GM03348 (cell line): ENCODE results near the gene SDHB.

Source experiments
- DNase-seq: peaks from one replicate; pipeline ENCODE4 v3.0.0; 2012; ENCODE audit warnings: low spot score

Gene SDHB

DNA sequence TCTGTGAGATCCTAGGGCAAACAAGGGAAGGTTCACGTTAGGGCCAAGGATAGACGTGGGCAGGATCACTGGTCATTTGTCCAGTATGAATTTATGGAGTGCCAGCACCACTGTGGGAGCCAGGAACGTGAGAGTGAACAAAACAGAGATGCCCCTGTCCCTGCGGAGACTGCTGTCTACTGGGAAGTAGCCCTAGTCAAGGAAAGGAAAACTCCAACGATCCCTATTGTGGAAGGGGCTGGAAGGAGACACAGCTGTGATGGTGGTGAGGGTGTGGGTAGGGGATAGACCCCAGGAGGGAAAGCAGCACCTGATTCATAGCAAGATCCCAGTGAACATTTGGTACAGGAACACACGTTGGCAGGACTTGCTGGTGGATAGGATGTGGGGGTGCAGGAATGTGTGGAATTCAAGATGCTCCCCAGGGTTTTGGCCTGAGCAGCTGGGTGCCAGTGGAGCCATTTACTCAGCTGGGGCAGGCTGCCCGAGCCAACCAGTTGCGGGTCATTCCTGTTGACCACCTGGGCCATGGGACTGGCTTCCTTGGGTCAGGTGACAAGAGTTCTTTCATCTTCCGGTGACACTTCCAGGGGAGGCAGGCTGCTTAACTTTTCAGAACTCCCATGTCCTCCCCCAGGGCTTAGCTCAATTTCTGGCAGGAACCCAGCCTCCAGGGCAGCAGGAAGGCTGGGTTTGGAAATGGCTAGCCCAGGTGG, 40.9 kb downstream of the SDHB start:
- DNase-seq: peak; percentile 75

DNA sequence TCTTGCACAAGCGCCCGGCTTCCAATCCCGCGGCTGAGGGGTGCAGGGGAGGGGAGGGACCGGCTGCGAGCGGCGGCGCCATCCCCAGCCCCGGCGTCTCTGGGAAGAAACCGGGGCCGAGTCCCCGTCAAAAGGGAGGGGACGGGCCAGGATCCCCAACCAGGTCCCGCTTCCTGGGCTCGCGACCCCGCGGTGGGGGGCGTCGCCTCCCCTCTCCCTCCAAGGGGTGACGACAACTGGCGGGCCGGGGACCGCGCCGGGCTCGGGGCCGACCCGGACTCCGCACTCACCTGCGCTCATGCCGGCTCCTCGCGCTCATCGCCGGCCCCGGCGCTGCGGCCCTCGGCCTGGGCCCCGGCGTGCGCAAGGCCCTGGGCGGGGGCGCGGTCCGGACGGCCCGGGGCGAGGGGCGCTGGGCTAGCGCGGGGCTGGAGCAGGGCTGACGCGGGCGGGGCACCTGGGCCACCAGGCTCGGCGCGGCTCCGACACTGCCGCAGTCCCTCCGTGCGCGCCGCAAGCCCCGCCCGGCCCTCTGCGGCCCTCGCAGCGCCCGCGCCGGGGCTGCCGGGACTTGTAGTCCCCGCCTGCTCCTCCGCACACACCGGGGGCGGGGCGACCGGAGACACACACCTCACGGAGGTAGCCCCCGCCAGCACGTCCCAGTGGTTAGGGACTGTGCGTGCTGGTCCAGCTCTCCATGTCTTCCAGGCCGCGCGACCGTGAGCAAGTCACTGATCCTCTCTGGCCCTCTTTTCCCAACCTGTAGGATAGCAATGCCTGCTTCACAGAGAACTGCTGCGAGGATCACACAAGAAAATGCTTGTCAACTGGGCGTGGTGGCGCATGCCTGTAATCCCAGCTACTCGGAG, 42.2 kb downstream of the SDHB start, which contains the start of gene ATP13A2:
TSS of gene ATP13A2 (minus strand) at position 490 of the 869 bp plus-strand sequence. CDS start at position 300, 190 bp downstream.
- DNase-seq: peak; percentile 94

DNA sequence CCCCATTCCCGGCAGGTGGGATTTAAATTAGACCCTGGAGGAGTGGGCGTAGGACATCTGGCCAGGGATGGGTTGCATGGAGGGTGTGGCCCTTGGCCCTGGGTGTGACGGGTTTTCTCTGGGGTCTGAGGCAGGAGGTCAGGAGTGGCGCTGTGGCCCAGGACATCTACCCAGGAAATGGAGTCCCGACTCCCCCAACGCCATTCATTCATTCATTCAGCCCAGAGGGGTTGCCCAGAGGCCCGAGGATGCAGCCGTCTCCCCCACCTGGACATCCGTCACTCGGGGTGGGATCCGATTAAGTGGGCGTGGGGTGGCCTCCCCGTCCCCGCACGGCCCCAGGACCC, 42.8 kb downstream of the SDHB start:
- no peak for DNase-seq

DNA sequence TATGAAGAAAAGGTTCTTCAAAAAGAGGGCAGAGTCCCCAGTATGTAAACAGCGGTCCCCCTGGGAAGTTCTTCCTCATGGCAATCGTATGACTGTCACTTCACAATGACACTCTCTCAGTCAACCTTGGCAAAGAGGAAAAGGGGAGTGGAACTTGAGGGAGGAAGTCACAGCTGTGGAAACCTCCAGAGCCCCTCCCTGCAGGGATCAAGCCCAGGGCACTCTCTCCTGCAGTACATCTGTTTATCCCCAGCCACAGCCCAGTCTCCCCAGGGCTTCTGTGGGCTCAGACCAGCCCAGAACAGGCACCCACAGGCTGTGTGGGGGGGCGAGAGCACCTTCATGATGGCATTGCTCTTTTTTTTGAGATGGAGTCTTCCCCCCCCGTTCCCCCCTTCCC, 44.1 kb downstream of the SDHB start:
- peak; percentile 28 for DNase-seq

DNA sequence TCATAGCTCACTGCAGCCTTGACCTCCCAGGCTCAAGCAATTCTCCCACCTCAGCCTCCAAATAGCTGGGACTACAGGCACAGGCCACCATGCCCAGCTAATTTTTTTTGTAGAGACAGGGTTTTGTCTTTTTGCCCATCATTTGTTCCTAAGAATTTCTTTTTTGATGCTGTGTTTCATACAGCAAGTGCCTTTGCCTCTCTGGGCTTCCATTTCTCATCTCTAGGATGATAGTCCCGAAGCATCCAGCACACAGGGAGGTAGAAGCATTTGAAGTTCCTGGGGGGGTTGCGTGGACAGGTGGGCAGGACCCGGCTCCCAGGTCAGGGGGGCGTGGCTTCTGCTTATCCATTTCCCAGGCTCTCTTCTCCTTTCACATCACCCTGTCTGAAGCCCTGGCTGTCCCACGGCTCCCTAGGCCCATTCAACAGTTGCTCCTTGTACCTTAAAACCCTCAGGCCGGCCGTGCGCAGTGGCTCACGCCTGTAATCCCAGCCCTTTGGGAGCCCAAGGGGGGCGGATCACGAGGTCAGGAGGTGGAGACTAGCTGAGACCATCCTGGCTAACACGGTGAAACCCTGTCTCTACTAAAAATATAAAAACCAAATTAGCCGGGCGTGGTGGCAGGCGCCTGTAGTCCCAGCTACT, 45.5 kb downstream of the SDHB start:
- DNase-seq: no peak

DNA sequence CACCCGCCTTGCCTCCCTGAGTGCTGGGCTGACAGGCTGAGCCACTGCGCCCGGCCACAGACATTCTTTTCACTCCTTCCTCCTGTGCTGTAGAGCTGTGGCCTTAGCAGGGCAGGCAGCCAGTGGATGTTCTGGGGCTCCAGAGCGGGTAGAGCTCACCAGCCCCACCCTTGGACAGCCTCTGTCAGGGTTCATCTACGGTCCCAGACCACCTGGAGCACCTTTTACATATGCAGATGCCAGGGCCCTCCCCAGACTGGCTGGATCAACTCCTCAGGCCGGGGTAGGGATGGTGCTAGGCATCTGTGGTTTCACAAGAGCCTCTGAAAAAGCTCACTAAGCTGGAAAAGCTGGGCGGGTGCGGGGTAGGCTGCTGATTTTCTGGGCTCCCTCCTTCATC, 46.7 kb downstream of the SDHB start:
- DNase-seq: peak; percentile 14

DNA sequence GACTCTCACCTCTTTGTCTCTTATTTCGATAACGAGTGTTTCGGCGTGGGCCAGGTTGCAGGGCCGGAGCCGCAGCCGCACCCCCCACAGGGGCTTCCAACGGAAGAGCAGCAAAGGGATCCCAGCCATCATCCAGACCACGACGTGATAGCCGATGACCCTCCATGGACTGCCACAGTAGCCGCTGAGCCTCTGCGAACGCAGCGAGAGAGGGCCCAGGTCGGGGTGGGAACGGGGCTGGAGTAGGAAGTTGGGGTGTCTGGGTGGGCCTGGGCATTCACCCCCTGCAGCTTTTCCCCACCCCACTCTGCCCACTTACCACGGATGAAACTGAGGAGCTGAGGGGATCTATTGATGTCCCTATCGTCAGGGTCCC, 48.5 kb downstream of the SDHB start:
- DNase-seq: no peak

DNA sequence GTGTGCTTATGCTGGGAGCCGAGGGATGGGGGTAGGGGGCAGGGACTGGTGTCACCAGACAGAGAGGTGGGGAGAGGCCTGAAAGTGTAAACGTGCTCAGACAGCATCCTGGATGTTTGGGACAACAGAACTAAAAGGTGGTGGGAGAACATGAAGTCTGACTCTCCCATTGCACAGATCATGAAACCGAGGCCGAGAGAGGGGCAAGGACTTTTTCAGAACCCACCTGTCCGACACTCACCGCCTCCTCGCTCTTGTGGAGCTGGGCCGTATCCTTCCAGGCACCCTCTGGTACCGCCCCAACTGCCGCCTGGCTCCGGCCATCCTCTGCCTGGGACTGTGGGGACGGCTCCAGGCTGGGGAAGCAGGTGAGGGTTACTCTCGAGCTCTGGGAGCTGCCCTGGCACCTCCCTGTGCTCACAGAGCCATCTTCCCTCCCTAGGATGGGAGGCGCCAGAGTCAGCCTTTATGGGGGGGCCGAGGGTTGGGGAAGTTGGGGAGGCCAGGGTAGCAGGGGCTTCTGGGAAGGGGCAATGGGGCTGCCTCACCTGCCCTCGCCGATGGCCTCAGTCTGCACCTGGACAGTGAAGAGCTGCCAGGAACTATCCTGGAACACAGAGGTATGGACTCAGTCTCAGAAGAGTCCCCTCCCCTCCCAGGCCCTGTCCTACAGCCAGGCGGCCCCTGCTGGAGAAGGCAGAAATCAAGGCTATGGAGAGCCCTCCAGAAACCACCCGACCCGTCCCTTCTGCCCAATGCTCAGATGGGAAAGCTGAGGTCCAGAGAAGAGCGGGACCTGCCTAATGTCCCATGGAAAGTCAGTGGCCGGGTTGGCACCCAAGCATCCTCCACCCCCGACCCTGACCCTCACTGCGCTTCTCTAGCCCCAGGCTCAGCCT, 49.1 kb downstream of the SDHB start:
- DNase-seq: peak; percentile 21

DNA sequence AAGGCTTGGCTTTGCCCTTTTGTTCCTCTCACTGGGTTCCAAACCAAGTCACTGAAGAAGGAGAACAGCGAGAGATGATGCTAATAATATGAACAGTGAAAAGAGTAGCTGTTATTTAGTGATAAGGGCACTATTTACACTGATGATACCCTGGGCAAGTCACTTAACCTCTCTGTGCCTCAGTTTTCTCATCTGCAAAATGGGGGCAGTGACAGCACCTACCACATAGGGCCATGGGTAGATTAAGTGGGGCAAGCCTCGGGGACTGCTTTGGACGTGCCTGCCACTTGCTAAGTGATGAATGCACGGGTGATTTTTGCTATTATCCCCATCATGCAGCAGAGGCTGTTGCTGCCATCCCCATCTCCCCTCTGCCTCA, 51.3 kb downstream of the SDHB start:
- DNase-seq: no peak

DNA sequence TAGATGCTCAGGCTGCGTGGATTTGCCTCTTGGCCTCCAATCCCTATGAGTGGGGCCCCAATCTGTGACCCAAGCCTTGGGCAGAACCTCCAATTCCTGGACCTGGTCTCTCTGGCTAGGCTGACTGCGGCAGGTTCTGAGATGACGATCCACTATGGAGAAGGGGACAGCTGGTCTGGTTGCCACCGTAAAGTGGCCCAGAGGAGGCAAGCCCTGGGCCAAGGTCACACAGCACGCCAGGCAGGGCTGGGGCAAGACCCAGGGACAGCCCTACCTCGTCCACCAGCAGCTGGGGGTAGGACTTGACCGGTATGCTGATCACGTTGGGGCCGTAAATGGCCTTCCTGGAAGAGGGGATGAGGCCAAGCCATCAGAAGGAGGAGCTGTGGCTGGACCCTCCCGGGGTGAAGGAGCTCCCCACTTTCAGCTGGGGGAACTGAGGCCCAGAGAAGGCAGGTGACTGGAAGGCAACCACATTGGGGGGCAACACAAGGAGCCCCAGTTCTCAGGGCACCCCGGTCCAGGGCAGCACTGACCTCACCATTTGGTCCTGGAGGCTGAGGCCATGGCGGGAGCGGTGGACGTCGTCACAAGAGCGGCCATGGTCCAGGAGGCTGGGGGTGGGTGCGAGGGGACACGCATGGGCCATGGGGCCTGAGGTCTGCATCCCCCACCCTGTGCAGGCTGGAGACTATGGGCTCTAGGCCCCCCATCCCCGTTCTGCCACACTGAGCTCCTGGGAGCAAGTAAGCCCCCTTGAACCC, 51.9 kb downstream of the SDHB start:
- DNase-seq: no peak

DNA sequence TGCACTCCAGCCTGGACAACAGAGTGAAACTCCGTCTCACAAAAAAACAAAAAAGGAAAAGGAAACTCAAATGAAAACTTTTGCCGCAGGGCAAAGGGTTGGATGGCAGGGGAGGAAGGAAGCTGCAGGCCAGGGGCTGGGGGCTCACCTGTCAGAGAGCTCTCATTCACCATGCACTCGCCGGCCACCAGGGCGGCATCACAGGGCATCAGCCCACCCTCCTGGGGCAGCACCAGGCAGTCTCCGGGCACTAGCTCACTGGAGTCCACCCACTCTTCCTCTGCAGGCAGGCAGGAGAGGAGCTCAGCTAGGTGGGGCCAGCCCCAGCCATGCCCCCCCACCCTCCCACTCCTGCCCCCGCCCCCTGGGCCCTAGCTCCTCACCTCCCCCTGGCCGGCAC, 54.0 kb downstream of the SDHB start:
- no peak for DNase-seq

DNA sequence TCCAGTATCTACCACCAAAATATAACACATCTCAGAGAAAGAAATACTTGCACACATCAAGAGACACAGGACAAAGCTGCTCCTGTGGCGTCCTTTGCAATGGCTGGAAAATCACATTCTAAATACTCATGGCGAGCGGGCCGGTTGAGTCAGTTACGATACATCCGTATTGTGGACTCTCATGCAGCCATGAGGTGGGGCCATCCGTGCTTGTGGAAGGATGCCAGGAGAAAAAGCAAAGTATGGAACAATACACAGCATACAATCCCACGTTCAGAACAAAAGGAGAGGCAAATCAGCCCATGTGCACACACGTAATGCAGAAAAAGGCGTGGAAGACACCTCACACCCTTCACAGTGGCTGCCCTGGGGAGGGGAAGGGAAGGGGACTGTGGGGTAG, 55.2 kb downstream of the SDHB start:
- DNase-seq: no peak

DNA sequence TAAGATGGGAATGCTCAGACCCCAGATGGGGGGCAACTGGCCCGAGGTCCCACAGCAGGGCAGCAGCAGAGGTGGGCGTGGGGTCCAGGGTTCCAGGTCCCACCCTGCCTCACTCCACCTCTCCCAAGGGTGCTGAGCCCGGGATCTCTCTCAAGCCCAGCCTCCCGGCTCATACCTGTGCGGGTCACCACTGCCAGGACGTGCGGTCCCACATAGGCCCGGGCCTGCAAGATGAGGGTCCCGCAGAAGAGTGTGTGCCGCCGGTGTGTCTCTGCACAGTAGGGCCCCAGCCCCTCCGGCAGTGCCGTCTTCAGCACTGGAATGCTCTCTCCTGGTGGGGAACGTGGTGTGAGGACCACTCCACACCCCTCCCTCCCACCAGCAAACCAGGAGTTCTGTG, 57.0 kb downstream of the SDHB start:
- no peak for DNase-seq

DNA sequence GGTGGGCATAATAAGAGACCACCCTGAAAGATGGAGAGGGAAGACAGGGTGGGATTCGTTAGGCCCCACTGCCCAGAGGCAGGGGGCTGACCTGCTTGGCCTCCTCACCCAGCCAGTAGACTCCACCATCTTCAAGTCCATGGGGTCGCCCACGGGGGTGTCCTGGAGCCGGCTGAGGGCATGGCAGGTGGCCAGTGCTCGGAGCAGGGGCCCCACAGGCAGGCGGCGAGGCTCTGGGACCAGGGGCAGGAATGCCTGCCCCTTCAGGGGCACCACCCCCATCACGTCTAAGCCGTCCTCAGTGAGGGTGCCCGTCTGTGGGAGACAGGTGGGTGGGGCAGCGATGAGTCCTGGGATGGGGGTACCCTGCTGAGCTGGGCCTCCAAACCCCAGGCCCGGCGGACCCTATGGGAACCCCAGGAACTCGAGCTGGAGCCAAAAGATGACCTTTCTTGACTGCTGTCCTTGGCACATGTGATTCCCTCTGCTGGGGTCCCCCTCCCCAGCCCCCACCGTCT, 60.3 kb downstream of the SDHB start:
- no peak for DNase-seq

DNA sequence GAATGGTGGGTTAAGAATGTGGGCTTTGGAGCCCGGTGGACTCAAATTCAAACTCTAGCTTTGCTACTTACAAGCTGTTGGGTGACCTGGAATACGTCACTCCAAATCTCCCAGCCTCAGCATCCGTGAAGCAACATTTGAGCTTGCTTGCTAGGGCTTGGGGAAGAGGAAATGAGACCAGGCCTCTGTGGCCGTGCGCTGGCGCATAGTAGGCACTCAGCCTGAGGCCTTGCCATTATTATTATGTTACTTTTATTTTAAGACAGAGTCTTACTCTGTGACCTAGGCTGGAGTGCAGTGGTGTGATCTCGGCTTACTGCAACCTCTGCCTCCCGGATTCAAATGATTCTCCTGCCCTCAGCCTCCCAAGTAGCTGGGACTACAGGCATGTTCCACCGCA, 61.2 kb downstream of the SDHB start:
- no peak for DNase-seq

DNA sequence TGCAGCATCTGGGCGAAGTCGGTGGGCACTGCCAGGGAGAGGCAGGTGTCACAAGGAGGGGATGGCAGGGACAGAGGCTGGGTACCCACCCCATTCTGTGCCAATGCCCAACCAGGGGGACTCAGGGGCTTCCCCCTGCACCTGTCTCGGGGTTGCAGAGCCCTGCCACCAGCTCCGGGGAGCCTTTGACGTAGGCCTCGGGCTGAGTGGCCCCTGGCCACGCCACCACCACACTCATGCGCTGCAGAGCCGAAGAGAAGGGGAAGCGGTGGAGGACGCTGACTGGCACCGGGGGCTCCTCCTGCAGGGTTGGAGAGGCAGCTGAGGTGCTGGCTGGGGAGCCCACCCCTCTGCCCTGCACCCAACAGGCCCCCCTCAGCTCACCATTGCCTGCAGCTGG, 61.7 kb downstream of the SDHB start:
- DNase-seq: no peak

DNA sequence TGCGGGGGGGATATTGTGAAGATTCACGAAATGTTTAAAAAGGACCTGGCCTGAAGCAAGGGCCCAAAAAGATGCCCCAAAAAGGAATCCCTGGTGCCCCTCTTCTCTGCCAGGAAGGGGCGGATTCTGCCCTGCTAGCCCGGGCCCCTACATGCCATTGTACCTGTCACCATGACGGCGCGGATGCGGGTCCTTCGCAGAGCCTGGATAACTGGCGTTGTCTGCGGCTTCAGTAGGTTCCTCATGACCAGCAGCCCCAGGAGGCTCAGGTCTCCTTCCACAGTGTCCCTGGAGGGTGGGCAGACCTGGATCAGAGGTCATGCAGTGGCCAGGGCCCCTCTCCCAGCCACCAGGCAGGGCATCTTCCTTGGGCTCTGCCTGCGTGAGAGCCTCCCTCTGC, 62.3 kb downstream of the SDHB start:
- DNase-seq: no peak

DNA sequence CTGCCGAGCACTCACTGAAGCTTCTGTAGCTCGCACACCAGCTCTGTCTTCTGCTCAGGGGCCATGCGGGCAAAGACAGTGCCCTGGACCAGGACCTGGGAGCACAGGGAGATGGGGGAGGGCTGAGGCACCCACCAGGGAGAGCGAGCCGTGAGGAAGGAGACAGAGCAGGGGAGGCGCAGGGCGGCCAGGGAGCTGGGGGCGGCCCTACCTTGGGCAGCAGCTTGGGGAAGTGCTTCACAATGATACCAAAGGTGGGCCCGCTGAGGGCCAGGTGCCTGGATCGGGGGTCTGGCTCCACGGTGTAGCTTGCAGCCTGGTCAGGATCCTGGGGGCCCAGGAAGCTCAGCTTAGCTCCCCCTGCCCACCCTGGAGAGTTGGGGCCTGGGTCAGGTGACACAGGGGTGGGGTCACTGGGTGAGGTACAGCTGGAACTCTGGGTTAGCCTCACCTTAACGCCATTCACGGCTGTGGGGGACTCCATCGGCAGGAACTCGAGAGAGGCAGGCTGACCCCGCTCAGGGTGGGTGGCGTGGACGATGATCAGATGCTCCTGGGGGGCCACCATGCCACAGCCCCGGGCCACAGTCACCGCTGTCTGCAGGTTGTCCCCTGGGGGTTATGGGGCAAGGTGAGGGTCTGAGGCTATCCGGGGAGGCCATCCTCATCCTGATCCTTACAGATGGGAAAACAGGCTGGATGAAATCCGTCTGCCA, 64.0 kb downstream of the SDHB start:
- DNase-seq: no peak

DNA sequence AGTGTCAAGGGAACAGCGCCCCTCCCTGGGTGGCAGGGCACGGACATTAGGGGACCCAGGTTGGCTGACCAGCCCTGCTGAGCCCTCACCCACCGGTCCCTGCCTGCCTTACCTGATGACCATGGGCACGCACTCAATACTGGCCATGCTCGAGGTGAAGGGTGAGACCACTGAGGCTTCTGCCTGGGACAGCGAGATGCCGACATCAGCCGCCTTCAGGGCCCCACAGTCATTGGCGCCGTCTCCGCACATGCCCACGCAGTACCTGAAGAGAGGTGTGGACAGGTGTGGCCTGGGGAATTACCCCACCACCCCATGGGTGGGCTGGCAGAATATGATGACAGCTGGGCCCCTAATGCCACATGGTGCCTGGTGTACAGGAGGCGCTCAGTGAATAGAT, 65.6 kb downstream of the SDHB start:
- no peak for DNase-seq

DNA sequence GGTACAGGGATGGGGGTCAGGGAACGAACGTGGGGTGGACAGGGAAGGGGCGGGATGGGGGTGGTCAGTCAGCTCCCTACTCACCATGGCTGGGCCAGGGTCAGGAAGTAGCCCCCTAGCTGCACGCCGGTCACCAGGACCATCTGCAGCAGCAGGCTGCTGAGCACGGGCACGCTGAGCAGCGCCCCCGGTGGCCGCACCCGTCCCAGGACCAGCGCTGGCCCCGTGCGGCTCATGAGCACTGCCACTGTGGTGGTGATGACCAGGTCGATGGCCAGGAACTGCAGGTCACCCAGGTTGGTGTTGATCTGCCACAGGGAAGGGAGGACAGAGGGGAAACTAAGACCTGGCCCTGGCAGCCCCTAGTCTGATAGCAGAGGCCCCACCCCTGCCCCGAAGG, 66.9 kb downstream of the SDHB start:
- no peak for DNase-seq
